Measurements from ENCODE around the gene METTL17. TPM values are rescaled to one million over a fixed set of nuclear protein-coding genes. Genes with fewer than 3 reads are reported as not detected.
"Not testable (repeated sequence)": the region's sequence is repeated elsewhere in the genome, so short reads cannot be mapped to it uniquely, and the experiment has no call there.

The METTL17 gene
- total RNA-seq, 1 donor from 2014 or later, result 49.0 TPM

DNA sequence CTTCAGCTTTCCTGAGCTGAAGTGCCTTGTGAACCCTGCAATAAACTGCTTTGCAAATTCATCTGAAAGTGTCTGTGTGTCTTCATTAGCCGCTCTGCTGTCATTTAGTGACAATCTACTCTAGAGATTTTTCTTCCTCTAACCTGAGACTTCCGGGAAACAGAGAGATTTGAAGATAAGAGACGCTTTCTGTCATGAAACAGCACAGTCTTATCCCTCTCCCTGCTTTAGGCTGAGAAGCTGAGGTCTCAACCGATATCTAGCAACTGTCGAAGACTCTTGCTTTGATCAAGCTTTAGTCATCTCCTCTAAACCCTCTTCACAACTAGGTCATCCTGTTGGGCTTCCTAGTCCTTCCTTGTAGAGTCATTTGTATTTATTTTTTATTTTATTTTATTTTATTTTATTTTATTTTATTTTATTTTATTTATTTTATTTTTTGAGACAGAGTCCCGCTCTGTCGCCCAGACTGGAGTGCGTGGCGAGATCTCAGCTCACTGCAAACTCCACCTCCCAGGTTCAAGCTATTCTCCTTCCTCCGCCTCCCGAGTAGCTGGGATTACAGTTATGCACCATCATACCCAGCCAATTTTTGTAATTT lies 33.3 kb upstream of the METTL17 start:
- H2AFZ ChIP-seq (ENCODE audit: low read depth, low read length), result no peak overlapping the region
- Mint-ChIP-seq H3K9me3 (ENCODE audit: unreplicated experiment) (peaks cover 3% of the 10 kb centered on the region), H3K27ac (ENCODE audit: unreplicated experiment) (no peak overlapping the region), H3K27me3 (ENCODE audit: low read depth, unreplicated experiment) (peaks cover 9% of the 10 kb centered on the region), H3K36me3 (ENCODE audit: low read depth, unreplicated experiment) (no peaks in the 10 kb centered on the region), H3K4me3 (ENCODE audit: unreplicated experiment) (no peak overlapping the region), H3K4me1 (ENCODE audit: low read depth, unreplicated experiment) (no peaks in the 10 kb centered on the region)
- no peaks in the 10 kb centered on the region for H3K79me2 ChIP-seq (ENCODE audit: insufficient read depth, low read length)
- no peak overlapping the region for H3K9ac ChIP-seq (ENCODE audit: low read length)
- no peak overlapping the region for H3K27ac ChIP-seq (ENCODE audit: low read depth, low read length)
- H3K9me3 ChIP-seq (ENCODE audit: insufficient read depth, low read depth, low read length), result no peaks in the 10 kb centered on the region
- no peak overlapping the region for H3K4me2 ChIP-seq (ENCODE audit: low read length)
- no peaks in the 10 kb centered on the region for H3K36me3 ChIP-seq (ENCODE audit: insufficient read depth, low read length)
- no peaks in the 10 kb centered on the region for H4K20me1 ChIP-seq (ENCODE audit: insufficient read depth, low read length)
- no peaks in the 10 kb centered on the region for H3K27me3 ChIP-seq (ENCODE audit: insufficient read depth, low read length)
- TF ChIP-seq EZH2 (IDR thresholded peaks at IDR 0.05; ENCODE audit: insufficient read depth, low read length), result no peak
- TF ChIP-seq, protein P1, sequence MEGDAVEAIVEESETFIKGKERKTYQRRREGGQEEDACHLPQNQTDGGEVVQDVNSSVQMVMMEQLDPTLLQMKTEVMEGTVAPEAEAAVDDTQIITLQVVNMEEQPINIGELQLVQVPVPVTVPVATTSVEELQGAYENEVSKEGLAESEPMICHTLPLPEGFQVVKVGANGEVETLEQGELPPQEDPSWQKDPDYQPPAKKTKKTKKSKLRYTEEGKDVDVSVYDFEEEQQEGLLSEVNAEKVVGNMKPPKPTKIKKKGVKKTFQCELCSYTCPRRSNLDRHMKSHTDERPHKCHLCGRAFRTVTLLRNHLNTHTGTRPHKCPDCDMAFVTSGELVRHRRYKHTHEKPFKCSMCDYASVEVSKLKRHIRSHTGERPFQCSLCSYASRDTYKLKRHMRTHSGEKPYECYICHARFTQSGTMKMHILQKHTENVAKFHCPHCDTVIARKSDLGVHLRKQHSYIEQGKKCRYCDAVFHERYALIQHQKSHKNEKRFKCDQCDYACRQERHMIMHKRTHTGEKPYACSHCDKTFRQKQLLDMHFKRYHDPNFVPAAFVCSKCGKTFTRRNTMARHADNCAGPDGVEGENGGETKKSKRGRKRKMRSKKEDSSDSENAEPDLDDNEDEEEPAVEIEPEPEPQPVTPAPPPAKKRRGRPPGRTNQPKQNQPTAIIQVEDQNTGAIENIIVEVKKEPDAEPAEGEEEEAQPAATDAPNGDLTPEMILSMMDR (IDR thresholded peaks at IDR 0.05; ENCODE audit: insufficient read depth, low read depth, low read length), result no peak
- H3K4me3 ChIP-seq (ENCODE audit: insufficient read depth, low read depth, low read length), result no peak overlapping the region
- no peak for DNase-seq (ENCODE audit: low read depth)
- FAIRE-seq, result no peak
- no peaks in the 10 kb centered on the region for H3K4me1 ChIP-seq (ENCODE audit: insufficient read depth, low read length)

DNA sequence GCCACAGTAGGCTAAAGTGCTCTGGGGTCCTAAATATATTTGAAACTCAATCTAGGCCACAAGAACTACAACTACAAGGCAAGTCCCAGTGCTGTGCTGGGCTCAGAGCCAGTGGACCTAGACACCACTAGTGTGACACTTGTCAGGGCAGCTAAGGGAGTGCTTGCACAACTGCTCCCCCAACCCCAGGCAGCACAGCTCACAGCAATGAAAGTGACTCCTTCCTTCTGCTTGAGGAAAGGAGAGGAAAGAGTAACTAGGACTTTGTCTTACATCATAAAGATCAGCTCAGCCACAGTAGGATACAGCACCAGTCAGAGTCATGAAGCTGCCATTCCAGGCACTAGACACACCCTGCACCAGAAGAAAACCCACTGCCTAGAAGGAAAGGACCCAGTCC lies 30.8 kb upstream of the METTL17 start:
- not testable (repeated sequence) for H3K4me3 Mint-ChIP-seq (ENCODE audit: unreplicated experiment); H3K4me2 ChIP-seq (ENCODE audit: low read length); H4K20me1 ChIP-seq (ENCODE audit: insufficient read depth, low read length); H3K9ac ChIP-seq (ENCODE audit: low read length); H3K36me3 ChIP-seq (ENCODE audit: insufficient read depth, low read length); H3K9me3 ChIP-seq (ENCODE audit: insufficient read depth, low read depth, low read length); H3K27ac ChIP-seq (ENCODE audit: low read depth, low read length); H3K36me3 Mint-ChIP-seq (ENCODE audit: low read depth, unreplicated experiment); H3K79me2 ChIP-seq (ENCODE audit: insufficient read depth, low read length); H3K4me1 Mint-ChIP-seq (ENCODE audit: low read depth, unreplicated experiment); H2AFZ ChIP-seq (ENCODE audit: low read depth, low read length); FAIRE-seq; H3K9me3 Mint-ChIP-seq (ENCODE audit: unreplicated experiment); H3K27me3 ChIP-seq (ENCODE audit: insufficient read depth, low read length); H3K4me1 ChIP-seq (ENCODE audit: insufficient read depth, low read length); DNase-seq (ENCODE audit: low read depth); H3K4me3 ChIP-seq (ENCODE audit: insufficient read depth, low read depth, low read length)
- Mint-ChIP-seq H3K27ac (ENCODE audit: unreplicated experiment) (peak overlapping the region; percentile 49), H3K27me3 (ENCODE audit: low read depth, unreplicated experiment) (peaks cover 12% of the 10 kb centered on the region)

DNA sequence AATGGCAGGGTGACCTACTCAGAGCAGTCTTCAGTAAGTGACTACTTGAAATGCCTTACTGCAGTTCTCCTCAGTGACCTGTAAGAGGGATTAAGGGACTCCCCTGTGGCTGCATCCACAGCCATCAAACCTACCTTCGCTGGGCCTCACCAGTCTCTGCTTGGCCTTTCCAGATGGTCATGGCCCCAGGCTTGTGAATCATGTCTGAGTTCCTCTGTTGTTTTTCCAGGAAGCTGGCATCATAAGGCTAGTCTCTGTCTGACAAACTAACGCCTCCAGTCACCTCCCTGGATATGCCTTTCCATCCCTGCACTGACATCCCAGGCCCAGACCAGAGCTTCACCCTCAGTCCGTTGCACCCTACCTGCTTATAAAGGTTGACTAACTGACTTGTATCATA lies 20.4 kb upstream of the METTL17 start:
- Histone ChIP-seq H3K36me3 (ENCODE audit: insufficient read depth, low read length) (no peaks in the 10 kb centered on the region), H3K9ac (ENCODE audit: low read length) (no peak overlapping the region), H3K27me3 (ENCODE audit: insufficient read depth, low read length) (peaks cover 18% of the 10 kb centered on the region), H3K4me3 (ENCODE audit: insufficient read depth, low read depth, low read length) (no peak overlapping the region), H2AFZ (ENCODE audit: low read depth, low read length) (no peak overlapping the region), H3K9me3 (ENCODE audit: insufficient read depth, low read depth, low read length) (no peaks in the 10 kb centered on the region), H3K4me1 (ENCODE audit: insufficient read depth, low read length) (peaks cover 6% of the 10 kb centered on the region), H3K79me2 (ENCODE audit: insufficient read depth, low read length) (no peaks in the 10 kb centered on the region), H3K4me2 (ENCODE audit: low read length) (no peak overlapping the region), H4K20me1 (ENCODE audit: insufficient read depth, low read length) (no peaks in the 10 kb centered on the region), H3K27ac (ENCODE audit: low read depth, low read length) (no peak overlapping the region)
- Mint-ChIP-seq H3K36me3 (ENCODE audit: low read depth, unreplicated experiment) (peaks cover 5% of the 10 kb centered on the region), H3K9me3 (ENCODE audit: unreplicated experiment) (no peaks in the 10 kb centered on the region), H3K4me1 (ENCODE audit: low read depth, unreplicated experiment) (peaks cover 16% of the 10 kb centered on the region), H3K27me3 (ENCODE audit: low read depth, unreplicated experiment) (peaks cover 19% of the 10 kb centered on the region), H3K4me3 (ENCODE audit: unreplicated experiment) (no peak overlapping the region), H3K27ac (ENCODE audit: unreplicated experiment) (no peak overlapping the region)
- TF ChIP-seq, protein P1 (IDR thresholded peaks at IDR 0.05; ENCODE audit: insufficient read depth, low read depth, low read length), result no peak
- TF ChIP-seq EZH2 (IDR thresholded peaks at IDR 0.05; ENCODE audit: insufficient read depth, low read length), result no peak
- no peak for DNase-seq (ENCODE audit: low read depth)
- FAIRE-seq, result no peak

Data from astrocyte (in vitro differentiated cells and primary cell).